C1 segment of cervical spinal cord (tissue), 14 donors: ENCODE measurements around the gene C22orf15.

ENCODE experiments used
- DNase-seq, 14 donors: peaks; one replicate each; lab custom pipeline; 2025; lab: John Stamatoyannopoulos, UW

Gene C22orf15

GRCh38 chr22:23750714-23751440 is 11.9 kb upstream of the C22orf15 start, which contains the start of gene ZNF70:
ZNF70 (minus strand) TSS chr22:23751112; CDS start chr22:23745140, 5,972 bp downstream.
- DNase-seq, result peak in 13 of 14 donors; percentile 28 to 84 (median 61)

- peak in 3 of 14 donors; percentile 58 to 60 (median 59) for DNase-seq
Measured at GRCh38 chr22:23751441-23751996, 11.3 kb upstream of the C22orf15 start.

DNA sequence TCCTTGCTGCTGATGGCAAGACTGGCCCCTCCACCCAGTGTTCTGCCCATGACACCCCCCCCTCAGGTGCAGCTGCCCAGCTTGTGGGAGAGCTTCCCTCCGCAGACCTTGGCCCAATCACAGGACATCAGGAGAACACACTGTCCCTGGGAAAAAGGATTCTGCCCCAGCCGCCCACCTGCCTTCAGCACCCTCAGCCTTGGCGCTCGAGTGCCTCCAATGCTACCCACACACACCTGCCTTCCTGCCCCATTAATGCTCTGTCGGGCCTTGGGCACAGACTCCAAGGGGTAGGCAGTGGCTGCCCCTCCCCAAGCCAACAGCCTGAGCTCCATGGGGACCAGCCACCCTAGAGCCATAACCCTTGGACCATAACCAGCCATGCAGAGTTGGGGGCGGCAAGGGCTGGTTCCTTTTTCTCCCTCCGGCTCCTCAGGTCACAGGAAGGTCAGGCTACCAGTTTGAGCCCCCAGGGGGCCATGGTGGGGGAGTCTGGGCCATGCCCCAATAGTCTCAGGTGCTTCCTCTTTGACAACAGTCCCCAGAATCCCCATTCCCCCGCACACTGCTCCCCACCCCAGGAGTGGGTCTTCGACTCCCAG is 10.6 kb upstream of the C22orf15 start:
- DNase-seq, result no peak

GRCh38 chr22:23752750-23753149 is 10.0 kb upstream of the C22orf15 start:
- DNase-seq, result no peak

DNA sequence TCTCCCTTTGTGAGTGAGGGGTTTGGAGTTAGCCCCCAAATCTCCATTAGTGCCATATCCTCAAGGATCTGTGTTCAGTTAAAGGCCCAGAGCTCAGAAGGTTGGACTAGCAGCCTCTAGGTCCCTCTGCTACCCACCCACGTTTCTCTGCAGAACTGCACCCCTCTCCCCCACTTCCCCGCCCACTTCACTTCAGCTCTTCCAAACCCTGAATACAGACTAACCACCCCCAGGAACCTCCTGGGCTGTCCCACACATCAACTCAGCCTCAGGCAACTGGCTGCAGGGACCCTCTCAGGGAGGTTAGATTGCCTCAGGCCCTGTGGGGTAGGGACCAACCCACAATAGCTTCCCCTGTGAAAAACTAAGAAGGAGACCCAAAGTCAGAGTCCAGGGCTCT is 9.4 kb upstream of the C22orf15 start:
- DNase-seq, result no peak

DNA sequence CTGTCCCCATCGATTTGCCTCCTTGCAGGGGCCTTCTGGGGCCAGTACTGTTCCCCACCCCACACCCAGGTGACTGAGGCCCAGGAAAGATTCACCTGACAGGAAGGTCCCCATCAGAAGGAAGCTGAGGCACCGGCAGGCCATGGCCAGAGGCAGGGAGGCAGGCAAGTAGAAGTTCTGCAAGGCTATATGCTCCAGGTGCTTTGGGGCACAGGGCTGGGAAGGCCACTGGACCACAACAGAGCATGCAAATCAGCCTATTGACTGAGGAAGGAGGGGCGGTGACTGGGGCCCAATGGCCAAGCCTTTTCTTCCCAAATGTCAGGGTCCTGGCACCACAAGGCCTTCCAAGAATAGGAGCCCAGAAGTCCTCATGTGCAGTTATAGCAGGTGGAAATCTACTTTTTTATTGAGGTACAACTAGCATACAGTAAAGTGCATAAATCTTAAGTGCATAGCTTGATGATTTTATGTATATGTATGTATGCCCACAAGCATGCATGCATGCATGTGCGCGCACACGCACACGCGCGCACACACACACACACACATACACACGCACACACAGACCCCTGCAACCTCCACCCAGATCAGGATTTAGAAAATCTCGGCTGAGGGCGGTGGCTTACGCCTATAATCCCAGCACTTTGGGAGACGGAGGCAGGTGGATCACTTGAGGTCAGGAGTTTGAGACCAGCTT is 8.4 kb upstream of the C22orf15 start, which contains the start of gene VPREB3:
Gene VPREB3, minus strand, starts transcription at position 206 of the 700 bp plus-strand sequence. Its CDS starts 62 bp downstream, at position 144.
- DNase-seq, result no peak

- DNase-seq, result no peak
Measured at GRCh38 chr22:23754980-23755636, 7.7 kb upstream of the C22orf15 start.

- DNase-seq, result no peak
Measured at GRCh38 chr22:23755711-23756110, 7.1 kb upstream of the C22orf15 start.

DNA sequence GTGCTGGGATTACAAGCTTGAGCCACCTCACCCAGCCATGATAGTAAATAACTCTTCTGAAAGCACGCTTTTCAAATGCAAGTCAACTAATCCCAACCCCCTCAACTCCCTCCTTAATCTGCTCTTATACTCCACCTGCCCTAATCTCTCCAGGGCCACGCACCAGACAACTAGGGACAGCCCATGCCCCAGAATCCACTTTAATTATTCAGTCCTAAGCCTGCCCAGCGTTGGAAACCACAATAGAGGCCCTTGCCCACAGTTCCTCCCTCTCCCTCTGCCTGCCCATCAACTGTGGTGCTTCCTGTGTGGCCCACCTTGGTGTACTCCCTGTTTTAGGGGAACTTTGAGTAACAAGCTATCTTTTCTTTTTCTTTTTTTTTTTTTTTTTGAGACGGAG is 5.9 kb upstream of the C22orf15 start:
- DNase-seq, result no peak

GRCh38 chr22:23759566-23759965 is 3.2 kb upstream of the C22orf15 start:
- no peak for DNase-seq

GRCh38 chr22:23760056-23760455 is 2.7 kb upstream of the C22orf15 start:
- DNase-seq, result no peak

GRCh38 chr22:23763579-23763945 is 772 bp downstream of the C22orf15 start:
- DNase-seq, result no peak

GRCh38 chr22:23763954-23764353 is 1.2 kb downstream of the C22orf15 start:
- no peak for DNase-seq

DNA sequence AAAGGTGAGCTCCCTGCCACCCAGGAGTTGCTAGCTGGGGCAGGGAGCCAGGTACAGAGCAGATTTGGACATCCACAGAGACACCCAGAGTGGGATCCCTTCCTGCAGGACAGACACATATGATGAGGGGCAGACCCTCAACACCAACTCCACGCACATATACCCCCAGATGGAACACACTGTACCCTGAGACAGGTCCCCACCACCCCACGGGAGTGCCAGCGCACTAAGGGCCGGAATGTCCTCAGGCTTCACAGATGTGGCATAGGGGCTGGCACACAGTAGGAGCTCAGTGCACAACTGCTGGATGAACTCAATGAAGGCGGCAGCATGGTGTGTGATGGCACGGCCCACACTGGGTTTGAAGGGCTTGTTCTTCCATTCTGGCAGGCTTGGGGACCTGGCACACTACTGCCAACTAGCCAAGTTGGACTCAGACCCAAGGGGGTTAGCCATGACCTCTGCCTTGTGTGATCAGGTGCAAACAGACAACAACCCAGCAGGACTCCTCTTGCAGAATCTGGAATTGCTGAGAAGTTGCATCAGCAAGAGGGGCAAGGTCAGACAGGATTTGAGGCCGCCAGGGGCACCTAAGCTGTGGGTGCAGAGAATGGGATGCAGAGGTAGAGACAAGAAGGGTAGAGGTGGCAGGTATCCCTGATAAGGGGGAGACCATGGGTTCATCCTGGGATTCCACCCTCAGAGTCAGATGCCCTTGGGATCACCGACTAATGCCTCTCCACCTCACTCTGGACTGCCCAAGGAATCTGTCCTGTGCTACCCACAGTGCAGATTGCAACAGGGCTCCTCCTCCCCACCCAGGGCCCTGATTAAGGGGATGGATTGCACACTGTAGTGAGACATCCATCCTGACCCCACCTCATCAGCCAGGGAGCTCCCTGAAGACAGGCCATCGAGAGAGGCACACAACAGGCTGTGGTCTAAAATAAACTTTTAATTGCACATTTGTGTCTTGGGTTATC is 2.4 kb downstream of the C22orf15 start:
- no peak for DNase-seq

- no peak for DNase-seq
Measured at GRCh38 chr22:23767303-23767672, 4.5 kb downstream of the C22orf15 start.

- DNase-seq, result peak; percentile 48 to 90 (median 80)
Measured at GRCh38 chr22:23767673-23768548, 5.1 kb downstream of the C22orf15 start, which contains the start of gene CHCHD10. CHCHD10 (minus strand) TSS chr22:23767972; CDS start chr22:23767874, 98 bp downstream.

DNA sequence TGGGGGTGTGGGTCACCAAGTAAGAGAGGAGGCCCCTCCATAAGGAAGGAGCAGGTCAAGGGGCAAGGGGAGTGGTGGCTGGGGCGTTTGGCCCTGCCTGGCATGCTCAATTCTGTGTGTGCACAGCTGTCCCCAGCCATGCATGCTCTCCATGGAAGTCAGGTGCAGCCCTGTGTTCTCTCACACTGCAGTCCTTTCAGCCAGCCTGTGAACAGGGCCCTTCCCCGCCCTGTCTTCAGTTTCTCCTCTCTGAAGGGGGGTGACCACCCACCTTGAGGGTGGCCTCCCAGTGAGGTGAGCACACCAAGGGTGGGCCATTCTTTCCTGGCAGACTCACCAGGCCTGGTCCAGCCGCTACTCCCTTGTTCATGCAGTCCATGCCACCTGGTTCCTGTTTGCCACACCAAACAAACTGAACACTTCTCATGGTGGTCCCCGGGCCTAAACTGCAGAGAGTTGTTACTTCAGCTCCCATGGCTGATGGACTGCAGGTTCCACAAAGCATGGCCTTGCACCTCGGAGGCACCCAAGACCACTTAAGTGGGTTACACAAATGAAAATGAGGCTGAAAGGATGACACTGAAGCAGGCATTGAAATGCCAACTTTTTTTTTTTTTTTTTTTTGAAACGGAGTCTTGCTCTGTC is 6.7 kb downstream of the C22orf15 start:
- DNase-seq, result no peak

DNA sequence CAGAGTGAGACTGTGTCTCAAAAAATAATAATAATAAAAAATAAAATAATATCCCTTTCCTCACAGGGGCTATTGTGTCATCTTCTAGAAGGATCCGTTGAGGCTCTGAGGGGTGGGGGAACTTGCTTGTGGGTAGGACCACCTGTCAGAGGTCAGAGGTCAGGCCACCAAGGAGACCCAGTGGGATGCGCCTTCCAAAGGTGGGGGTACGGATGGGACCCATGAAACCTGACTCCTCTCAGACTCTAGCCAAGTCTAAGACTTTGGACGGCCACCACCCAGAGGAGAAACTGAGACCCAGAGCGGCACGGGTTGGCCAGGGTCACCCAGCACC is 9.5 kb downstream of the C22orf15 start:
- DNase-seq, result no peak
